BLaER1 (cell line): ENCODE data around the gene TADA2B.
A peak's percentile ranks its signal among the peaks of the same experiment; 100 is the strongest.

Source experiments
- H3K27ac ChIP-seq: shearing (Covaris generic); formaldehyde crosslinking; 2 replicates; pipeline ENCODE4 v1.8.1; 2022
- H3K27me3 ChIP-seq: shearing (Covaris generic); formaldehyde crosslinking; 2 replicates; pipeline ENCODE4 v1.8.1; 2022
- H3K36me3 ChIP-seq: shearing (Covaris generic); formaldehyde crosslinking; 2 replicates; pipeline ENCODE4 v1.8.1; 2022
- H3K4me1 ChIP-seq: shearing (Covaris generic); formaldehyde crosslinking; 2 replicates; pipeline ENCODE4 v1.8.1; 2022
- H3K4me2 ChIP-seq: shearing (Covaris generic); formaldehyde crosslinking; 2 replicates; pipeline ENCODE4 v1.8.1; 2022
- H3K4me3 ChIP-seq: shearing (Covaris generic); formaldehyde crosslinking; 2 replicates; pipeline ENCODE4 v1.8.1; 2022
- H3K9ac ChIP-seq: shearing (Covaris generic); formaldehyde crosslinking; 2 replicates; pipeline ENCODE4 v1.8.1; 2022
- H3K9me3 ChIP-seq: shearing (Covaris generic); formaldehyde crosslinking; 2 replicates; pipeline ENCODE4 v1.8.1; 2022
- H4K20me1 ChIP-seq: shearing (Covaris generic); formaldehyde crosslinking; 2 replicates; pipeline ENCODE4 v1.8.1; 2022
- Cebpa-rat ChIP-seq: shearing (Covaris generic); IDR thresholded peaks from 2 replicates; pipeline ENCODE4 v1.8.1; 2022

Gene TADA2B, protein sequence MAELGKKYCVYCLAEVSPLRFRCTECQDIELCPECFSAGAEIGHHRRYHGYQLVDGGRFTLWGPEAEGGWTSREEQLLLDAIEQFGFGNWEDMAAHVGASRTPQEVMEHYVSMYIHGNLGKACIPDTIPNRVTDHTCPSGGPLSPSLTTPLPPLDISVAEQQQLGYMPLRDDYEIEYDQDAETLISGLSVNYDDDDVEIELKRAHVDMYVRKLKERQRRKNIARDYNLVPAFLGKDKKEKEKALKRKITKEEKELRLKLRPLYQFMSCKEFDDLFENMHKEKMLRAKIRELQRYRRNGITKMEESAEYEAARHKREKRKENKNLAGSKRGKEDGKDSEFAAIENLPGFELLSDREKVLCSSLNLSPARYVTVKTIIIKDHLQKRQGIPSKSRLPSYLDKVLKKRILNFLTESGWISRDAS

DNA sequence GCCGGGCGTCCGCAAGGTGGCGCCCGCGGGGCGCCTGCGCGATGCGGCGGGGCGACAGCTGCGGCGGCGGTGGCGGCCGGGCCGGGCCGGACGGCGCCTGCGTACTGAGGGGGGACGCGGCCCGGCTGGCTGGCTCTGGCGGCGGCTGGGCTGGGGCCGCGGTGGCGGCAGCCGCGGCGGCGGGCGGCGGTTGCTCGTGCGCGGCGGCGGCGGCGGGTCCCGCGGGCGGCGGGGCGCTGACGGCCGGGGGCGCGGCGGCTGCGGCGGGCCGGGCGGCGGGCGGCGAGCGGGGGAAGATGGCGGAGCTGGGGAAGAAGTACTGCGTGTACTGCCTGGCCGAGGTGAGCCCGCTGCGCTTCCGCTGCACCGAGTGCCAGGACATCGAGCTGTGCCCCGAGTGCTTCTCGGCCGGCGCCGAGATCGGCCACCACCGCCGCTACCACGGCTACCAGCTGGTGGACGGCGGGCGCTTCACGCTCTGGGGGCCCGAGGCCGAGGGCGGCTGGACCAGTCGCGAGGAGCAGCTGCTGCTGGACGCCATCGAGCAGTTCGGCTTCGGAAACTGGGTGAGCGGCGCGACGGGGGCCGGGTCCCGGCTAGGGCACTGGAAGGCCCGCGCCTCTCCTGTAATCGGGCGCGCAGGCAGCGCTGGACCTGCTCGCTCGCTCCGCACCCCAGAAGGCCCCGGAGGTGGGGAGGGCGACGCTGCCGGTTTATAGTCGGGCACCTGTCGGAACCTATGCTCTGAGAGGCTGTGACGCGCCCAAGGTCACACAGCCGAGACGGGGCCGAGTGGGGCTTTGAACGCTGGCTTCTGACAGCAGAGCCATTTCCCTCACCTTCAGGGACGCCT, at the start of gene TADA2B:
TADA2B (plus strand) TSS at position 89 of the 853 bp plus-strand sequence; CDS start at position 297, 208 bp downstream.
- peak within 1 kb of the TSS; percentile 94 for H3K27ac ChIP-seq

DNA sequence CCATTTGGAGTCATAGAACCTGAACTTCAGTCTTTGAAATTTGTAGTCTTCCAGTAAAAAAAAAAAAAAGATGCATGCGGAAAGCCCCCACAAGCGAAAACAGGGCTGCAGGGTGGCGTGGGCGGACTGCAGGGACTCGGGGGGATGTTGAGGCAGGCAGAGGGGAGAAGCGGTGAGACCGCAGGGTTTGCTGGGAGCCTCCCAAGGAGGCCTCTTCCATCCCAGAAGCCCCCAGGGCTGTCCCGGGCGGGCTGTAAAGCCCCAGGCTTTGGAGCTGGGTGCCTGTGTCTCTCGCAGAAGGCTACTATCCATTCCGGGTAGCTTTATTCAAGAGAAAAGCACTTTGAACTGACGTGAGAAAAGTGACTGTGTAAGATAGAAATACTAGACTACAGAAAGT, 46.7 kb upstream of the TADA2B start:
- Histone ChIP-seq H3K27me3 (no peaks in the 10 kb centered on the region), H3K36me3 (peaks cover 99% of the 10 kb centered on the region), H3K9ac (no peak overlapping the region), H3K4me1 (peaks cover 24% of the 10 kb centered on the region), H3K27ac (no peak overlapping the region), H4K20me1 (peaks cover 93% of the 10 kb centered on the region), H3K4me2 (no peak overlapping the region), H3K9me3 (no peaks in the 10 kb centered on the region), H3K4me3 (no peak overlapping the region)
- TF ChIP-seq Cebpa-rat: no peak

More for the DNA sequence above, at the start of gene TADA2B:
- H3K27me3 ChIP-seq: peaks cover 10% of the 10 kb centered on the region
- no peaks in the 10 kb centered on the region for H3K9me3 ChIP-seq
- H3K4me2 ChIP-seq: peak within 1 kb of the TSS; percentile 100
- peak within 1 kb of the TSS; percentile 100 for H3K4me3 ChIP-seq
- H3K9ac ChIP-seq: peak within 1 kb of the TSS; percentile 97
- peaks cover 62% of the 10 kb centered on the region for H4K20me1 ChIP-seq
- no peak for TF ChIP-seq Cebpa-rat
- H3K36me3 ChIP-seq: 0 out of 2 replicates have a peak, but pooled peaks cover 6% of the 10 kb centered on the region
- H3K4me1 ChIP-seq: peaks cover 56% of the 10 kb centered on the region

DNA sequence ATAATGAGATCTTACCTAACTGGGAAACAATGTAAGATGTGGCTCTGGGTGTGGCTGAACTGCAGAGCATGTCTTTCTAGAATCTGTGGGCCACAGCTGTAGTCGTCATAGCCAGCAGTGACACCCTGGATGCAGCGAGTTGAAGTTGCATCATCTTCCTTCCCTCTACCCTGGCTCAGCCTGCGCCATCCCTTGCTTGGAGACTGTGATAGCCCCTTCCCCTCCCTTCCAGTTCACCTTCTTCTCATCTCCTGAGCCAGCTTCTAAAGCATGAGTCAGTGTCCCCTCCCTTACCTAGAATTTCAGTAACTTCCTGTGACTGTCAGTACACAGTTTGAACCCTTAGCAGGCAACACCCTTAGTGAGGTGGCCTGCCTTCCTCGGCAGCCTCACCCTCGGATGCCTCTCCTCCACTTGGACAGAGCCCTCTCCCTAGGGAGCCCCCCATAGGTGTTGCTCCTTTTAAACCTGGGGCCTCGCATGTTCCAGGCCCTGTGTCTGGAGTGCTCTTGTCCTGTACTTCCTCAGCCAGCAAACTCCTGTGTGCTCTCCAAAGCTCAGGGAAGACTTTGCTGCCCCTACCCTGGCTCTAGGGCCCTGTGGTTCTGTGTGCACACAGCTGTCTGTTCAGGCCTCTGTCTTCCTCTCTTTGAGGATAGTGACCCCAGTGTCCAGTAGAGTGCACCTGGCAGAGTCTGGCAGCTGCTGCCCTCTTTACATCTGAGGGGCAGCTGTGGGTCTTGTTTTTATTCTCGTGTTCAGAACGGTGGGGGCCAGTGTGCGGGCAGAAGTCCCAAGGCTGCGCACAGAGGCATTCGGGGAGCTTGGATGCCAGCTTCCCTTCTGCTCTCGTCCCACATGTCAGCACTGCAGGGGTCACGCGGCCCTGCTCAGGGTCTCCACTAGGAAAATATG, 43.7 kb upstream of the TADA2B start:
- no peaks in the 10 kb centered on the region for H3K9me3 ChIP-seq
- H3K4me3 ChIP-seq: no peak overlapping the region
- peaks cover 93% of the 10 kb centered on the region for H4K20me1 ChIP-seq
- no peak for TF ChIP-seq Cebpa-rat
- H3K9ac ChIP-seq: no peak overlapping the region
- peaks cover 100% of the 10 kb centered on the region for H3K36me3 ChIP-seq
- H3K4me2 ChIP-seq: no peak overlapping the region
- H3K27ac ChIP-seq: no peak overlapping the region
- H3K4me1 ChIP-seq: peaks cover 14% of the 10 kb centered on the region; the same call in 1 of the 2 replicates
- H3K27me3 ChIP-seq: no peaks in the 10 kb centered on the region

DNA sequence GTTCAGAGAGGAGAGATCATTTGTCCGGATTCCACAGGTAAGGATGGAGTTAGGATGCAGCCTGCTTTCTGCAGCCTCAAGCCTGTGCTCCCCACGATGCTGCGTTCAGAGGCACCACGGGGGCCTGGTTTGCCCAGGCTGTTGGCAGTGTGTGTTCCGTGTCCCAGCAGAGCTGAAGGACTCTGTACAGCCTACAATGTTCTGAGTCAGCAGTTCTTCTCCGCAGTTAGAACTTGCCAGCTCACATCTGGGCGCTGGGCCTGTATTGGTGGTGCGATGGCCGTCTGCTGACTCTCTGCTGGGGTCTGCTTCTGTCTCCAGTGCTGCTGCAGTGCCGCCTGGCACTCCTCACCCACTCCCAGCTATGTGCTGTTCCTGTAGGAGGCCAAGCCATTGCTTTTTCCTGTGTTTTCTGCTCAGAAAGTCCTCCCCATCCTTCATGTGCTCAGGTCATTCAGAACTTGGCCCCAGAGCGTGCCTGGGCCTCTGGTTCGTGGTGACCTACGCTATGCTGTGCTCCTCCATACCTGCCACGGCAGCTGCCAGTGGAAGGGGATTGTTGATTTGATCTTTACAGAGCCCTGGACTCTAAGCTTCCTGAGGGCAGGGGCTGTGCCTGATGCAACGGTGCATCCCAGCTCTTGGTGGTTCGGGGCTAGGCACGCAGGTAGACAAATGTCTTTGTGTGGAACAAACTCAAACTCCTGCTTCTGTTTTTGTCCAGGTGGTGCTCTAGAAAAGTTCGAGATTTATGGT, 42.6 kb upstream of the TADA2B start:
- H4K20me1 ChIP-seq: peaks cover 93% of the 10 kb centered on the region
- no peak overlapping the region for H3K4me2 ChIP-seq
- H3K4me3 ChIP-seq: no peak overlapping the region
- H3K27me3 ChIP-seq: no peaks in the 10 kb centered on the region
- H3K36me3 ChIP-seq: peaks cover 100% of the 10 kb centered on the region
- no peak overlapping the region for H3K9ac ChIP-seq
- no peak for TF ChIP-seq Cebpa-rat
- H3K27ac ChIP-seq: no peak overlapping the region
- no peaks in the 10 kb centered on the region for H3K9me3 ChIP-seq
- H3K4me1 ChIP-seq: peaks cover 14% of the 10 kb centered on the region; the same call in 1 of the 2 replicates

DNA sequence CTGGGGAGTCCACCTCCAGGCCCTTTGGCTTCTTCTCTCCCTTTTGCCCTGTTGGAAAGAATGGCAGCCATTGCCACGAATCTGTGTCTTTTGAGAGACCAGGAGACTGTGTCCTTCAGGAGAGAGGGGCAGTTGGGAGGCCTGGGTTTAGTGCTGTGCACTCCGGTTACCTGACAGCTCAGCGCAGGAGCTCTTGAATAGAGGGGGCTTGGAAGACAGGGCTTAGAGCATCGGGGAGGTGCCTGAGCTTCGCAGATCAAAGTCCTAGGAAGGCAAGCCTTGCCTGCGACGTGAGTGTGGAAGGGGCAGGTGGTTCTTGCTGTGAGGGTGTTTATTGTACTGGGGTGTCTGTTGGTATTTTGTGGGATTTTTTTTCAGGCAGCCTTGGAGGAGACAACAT, 41.9 kb upstream of the TADA2B start:
- Histone ChIP-seq H3K9ac (no peak overlapping the region), H3K4me1 (peaks cover 14% of the 10 kb centered on the region; the same call in 1 of the 2 replicates), H3K27me3 (no peaks in the 10 kb centered on the region), H3K4me3 (no peak overlapping the region), H4K20me1 (peaks cover 95% of the 10 kb centered on the region), H3K36me3 (peaks cover 100% of the 10 kb centered on the region), H3K4me2 (no peak overlapping the region), H3K27ac (no peak overlapping the region), H3K9me3 (no peaks in the 10 kb centered on the region)
- no peak for TF ChIP-seq Cebpa-rat

DNA sequence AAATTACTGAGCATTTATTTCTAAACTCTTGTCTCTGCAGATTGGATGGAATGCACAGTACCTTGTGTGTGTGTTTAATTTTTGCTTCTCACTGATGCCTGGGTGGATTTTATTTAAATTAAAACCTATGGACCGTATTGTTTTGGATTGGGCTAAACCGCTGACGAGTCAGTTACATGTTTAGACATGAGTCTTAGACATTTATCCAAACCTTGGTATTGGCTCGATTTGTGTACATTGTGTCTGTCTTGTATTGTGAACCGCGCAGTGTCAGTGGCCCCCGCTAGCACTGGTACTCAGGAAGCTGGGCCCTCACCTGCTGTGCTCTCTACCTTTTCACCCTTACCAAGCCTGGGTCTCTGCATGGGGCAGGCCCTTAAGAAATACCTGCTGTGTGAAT, 40.8 kb upstream of the TADA2B start:
- H3K4me3 ChIP-seq: no peak overlapping the region
- no peak overlapping the region for H3K4me2 ChIP-seq
- H3K36me3 ChIP-seq: peaks cover 100% of the 10 kb centered on the region
- no peak overlapping the region for H3K9ac ChIP-seq
- no peaks in the 10 kb centered on the region for H3K9me3 ChIP-seq
- H3K27ac ChIP-seq: no peak overlapping the region
- TF ChIP-seq Cebpa-rat: no peak
- peaks cover 14% of the 10 kb centered on the region; the same call in 1 of the 2 replicates for H3K4me1 ChIP-seq
- H4K20me1 ChIP-seq: peaks cover 94% of the 10 kb centered on the region
- no peaks in the 10 kb centered on the region for H3K27me3 ChIP-seq

DNA sequence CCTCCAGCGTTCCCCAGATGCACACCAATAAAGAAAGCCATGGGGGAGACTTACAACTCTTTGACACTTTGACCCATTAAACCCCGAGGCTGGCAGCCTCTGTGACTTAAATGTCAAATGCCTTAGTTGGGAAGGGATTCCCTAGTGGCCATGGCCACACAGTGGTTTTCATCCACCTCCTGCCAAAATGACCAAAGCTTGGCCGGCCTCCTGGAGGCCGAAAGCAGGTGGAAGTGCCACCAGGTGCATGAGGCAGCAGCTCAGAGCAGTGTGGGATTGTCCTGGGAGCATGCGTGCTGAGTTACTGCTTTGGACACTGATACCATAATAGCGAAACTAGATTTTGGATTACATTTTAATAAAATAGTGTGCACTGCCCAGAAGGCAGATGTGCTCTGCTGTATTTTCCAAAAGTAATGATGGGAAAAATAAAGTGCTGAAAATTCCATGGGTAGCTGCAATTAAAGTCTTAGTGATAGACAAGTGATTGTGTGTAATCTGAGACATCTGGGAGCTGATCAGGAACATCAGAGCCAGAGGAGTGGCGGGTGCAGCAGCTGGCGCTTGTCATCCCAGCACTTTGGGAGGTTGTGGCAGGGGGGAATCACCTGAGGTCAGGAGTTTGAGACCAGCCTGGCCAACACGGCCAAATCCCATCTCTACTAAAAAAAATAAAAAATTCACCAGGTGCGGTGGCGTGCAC, 39.8 kb upstream of the TADA2B start:
- peaks cover 14% of the 10 kb centered on the region; the same call in 1 of the 2 replicates for H3K4me1 ChIP-seq
- no peak overlapping the region for H3K27ac ChIP-seq
- peak overlapping the region; percentile 6; the same call in 1 of the 2 replicates for H3K4me2 ChIP-seq
- H3K9ac ChIP-seq: no peak overlapping the region
- H3K4me3 ChIP-seq: no peak overlapping the region
- TF ChIP-seq Cebpa-rat: no peak
- no peaks in the 10 kb centered on the region for H3K27me3 ChIP-seq
- no peaks in the 10 kb centered on the region for H3K9me3 ChIP-seq
- H4K20me1 ChIP-seq: peaks cover 96% of the 10 kb centered on the region
- H3K36me3 ChIP-seq: peaks cover 100% of the 10 kb centered on the region

DNA sequence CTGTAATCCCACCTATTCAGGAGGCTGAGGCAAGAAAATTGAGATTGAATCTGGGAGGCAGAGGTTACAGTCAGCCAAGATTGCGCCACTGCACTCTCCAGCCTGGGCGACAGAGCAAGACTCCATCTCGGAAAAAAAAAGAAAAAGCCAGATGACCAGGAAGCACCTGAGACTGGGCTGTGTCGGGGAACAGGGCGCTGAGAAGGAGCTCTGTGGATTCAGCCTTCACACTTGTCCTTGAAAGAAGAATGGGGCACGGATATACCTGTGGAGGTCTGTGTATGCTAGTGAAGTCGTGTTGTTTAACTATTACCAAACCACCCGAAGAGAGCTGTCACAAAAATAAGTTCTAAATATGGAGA, 39.3 kb upstream of the TADA2B start:
- Histone ChIP-seq H3K4me2 (peak overlapping the region; percentile 6; the same call in 1 of the 2 replicates), H3K4me3 (no peak overlapping the region), H4K20me1 (peaks cover 94% of the 10 kb centered on the region), H3K27me3 (no peaks in the 10 kb centered on the region), H3K27ac (no peak overlapping the region), H3K36me3 (peaks cover 100% of the 10 kb centered on the region), H3K9me3 (no peaks in the 10 kb centered on the region), H3K9ac (no peak overlapping the region), H3K4me1 (peaks cover 14% of the 10 kb centered on the region; the same call in 1 of the 2 replicates)
- TF ChIP-seq Cebpa-rat: 0 out of 2 replicates have a peak, but pooled peaks have one; percentile 16
